DND-41 (cell line): Measurements from ENCODE around the gene CYB5R4.
A peak's percentile ranks its signal among the peaks of the same experiment; 100 is the strongest.

Source experiments
- ATAC-seq: fragments of 200-7000 bp; cut with Tn5 transposase; 3 replicates; pipeline ENCODE4 v1.9.1; 2021; ENCODE audit warnings: low read depth; ENCODE audit not compliant: insufficient read depth
- DNase-seq: peaks from one replicate; pipeline ENCODE4 v3.0.0-alpha.2; 2020
- H2AFZ ChIP-seq: 2 replicates; pipeline ENCODE4 v1.6.0; 2012; ENCODE audit warnings: low read depth, low read length
- H3K27ac ChIP-seq: 2 replicates; pipeline ENCODE4 v1.5.1; 2012; ENCODE audit warnings: low read length, inconsistent platforms
- H3K27me3 ChIP-seq: fragments of 200-600 bp; sonication (generic); 2 replicates; pipeline ENCODE4 v1.6.0; 2012; ENCODE audit warnings: low read length, mild to moderate bottlenecking, inconsistent platforms; ENCODE audit not compliant: insufficient read depth, poor library complexity
- H3K36me3 ChIP-seq: 2 replicates; pipeline ENCODE4 v1.5.1; 2012; ENCODE audit warnings: low read length, inconsistent platforms; ENCODE audit not compliant: insufficient read depth
- H3K4me1 ChIP-seq: 2 replicates; pipeline ENCODE4 v1.5.1; 2012; ENCODE audit warnings: mild to moderate bottlenecking, low read length; ENCODE audit not compliant: insufficient read depth
- H3K4me2 ChIP-seq: 2 replicates; pipeline ENCODE4 v1.6.0; 2012; ENCODE audit warnings: mild to moderate bottlenecking, moderate library complexity, low read length, inconsistent platforms; ENCODE audit not compliant: insufficient read depth
- H3K4me3 ChIP-seq, 2 experiments: fragments of 200-600 bp in 1 of 2; shearing (Covaris generic) in 1 of 2; 2 replicates each; pipeline ENCODE4 v1.5.1; 2012 to 2016; ENCODE audit warnings: inconsistent platforms in 2 of 2, low read length in 2 of 2, mild to moderate bottlenecking in 2 of 2, low read depth in 1 of 2, moderate library complexity in 1 of 2
- H3K79me2 ChIP-seq: 2 replicates; pipeline ENCODE4 v1.6.0; 2012; ENCODE audit warnings: low read length, inconsistent platforms; ENCODE audit not compliant: insufficient read depth
- H3K9ac ChIP-seq: 2 replicates; pipeline ENCODE4 v1.6.0; 2012; ENCODE audit warnings: low read depth, mild to moderate bottlenecking, inconsistent platforms, low read length, moderate library complexity
- H3K9me3 ChIP-seq: 2 replicates; pipeline ENCODE4 v1.5.1; 2012; ENCODE audit warnings: low read length, moderate library complexity, mild to moderate bottlenecking, inconsistent platforms; ENCODE audit not compliant: insufficient read depth, severe bottlenecking
- H4K20me1 ChIP-seq: 2 replicates; pipeline ENCODE4 v1.6.0; 2012; ENCODE audit warnings: low read length; ENCODE audit not compliant: insufficient read depth
- CTCF ChIP-seq: IDR thresholded peaks from 2 replicates; pipeline ENCODE4 v1.5.1; 2012; ENCODE audit warnings: borderline replicate concordance, low read length, moderate library complexity, mild to moderate bottlenecking; ENCODE audit not compliant: poor library complexity, severe bottlenecking; ENCODE audit errors: extremely low read depth
- EZH2 ChIP-seq: IDR thresholded peaks from 3 replicates; pipeline ENCODE4 v1.6.1; 2012; ENCODE audit warnings: borderline replicate concordance, low read depth, mild to moderate bottlenecking, moderate library complexity, low read length, inconsistent platforms; ENCODE audit not compliant: severe bottlenecking

Gene CYB5R4

GRCh38 chr6:83883240-83883639, 23.8 kb downstream of the CYB5R4 start:
- H3K27me3 ChIP-seq = no peaks in the 10 kb centered on the region
- H3K27ac ChIP-seq = no peak overlapping the region
- H3K4me2 ChIP-seq = no peak overlapping the region
- H2AFZ ChIP-seq = no peak overlapping the region
- DNase-seq = no peak
- ATAC-seq = no peak
- no peaks in the 10 kb centered on the region for H3K36me3 ChIP-seq
- no peak for TF ChIP-seq CTCF
- TF ChIP-seq EZH2 = no peak
- peaks cover 6% of the 10 kb centered on the region; the same call in 1 of the 2 replicates for H3K4me1 ChIP-seq
- H3K9ac ChIP-seq = no peak overlapping the region
- peaks cover 18% of the 10 kb centered on the region; the same call in 1 of the 2 replicates for H4K20me1 ChIP-seq
- H3K9me3 ChIP-seq = no peaks in the 10 kb centered on the region
- no peak overlapping the region for H3K4me3 ChIP-seq
- peaks cover 22% of the 10 kb centered on the region for H3K79me2 ChIP-seq

- Histone ChIP-seq H3K27me3 (no peaks in the 10 kb centered on the region), H3K79me2 (peaks cover 15% of the 10 kb centered on the region), H3K4me2 (no peak overlapping the region), H4K20me1 (peaks cover 9% of the 10 kb centered on the region; the same call in 1 of the 2 replicates), H3K9ac (no peak overlapping the region), H3K27ac (no peak overlapping the region), H3K9me3 (no peaks in the 10 kb centered on the region), H3K36me3 (no peaks in the 10 kb centered on the region), H3K4me3 (no peak overlapping the region), H2AFZ (no peak overlapping the region), H3K4me1 (peaks cover 6% of the 10 kb centered on the region; the same call in 1 of the 2 replicates)
- DNase-seq (no peak), ATAC-seq (peak; percentile 95)
- TF ChIP-seq CTCF = peak; percentile 85
- TF ChIP-seq EZH2 = no peak
These were observed 25.0 kb downstream of the CYB5R4 start for GRCh38 chr6:83884523-83884922.

GRCh38 chr6:83885984-83886383, 26.5 kb downstream of the CYB5R4 start:
- Histone ChIP-seq H4K20me1 (peaks cover 7% of the 10 kb centered on the region; the same call in 1 of the 2 replicates), H3K27me3 (no peaks in the 10 kb centered on the region), H3K9ac (no peak overlapping the region), H3K4me3 (no peak overlapping the region), H3K27ac (no peak overlapping the region), H3K36me3 (no peaks in the 10 kb centered on the region), H3K9me3 (no peaks in the 10 kb centered on the region), H3K4me1 (peaks cover 6% of the 10 kb centered on the region; the same call in 1 of the 2 replicates), H2AFZ (no peak overlapping the region), H3K79me2 (peaks cover 9% of the 10 kb centered on the region), H3K4me2 (no peak overlapping the region)
- DNase-seq (no peak), ATAC-seq (no peak)
- TF ChIP-seq CTCF (no peak), EZH2 (no peak)
